Muscle layer of duodenum (tissue), 2 donors: ENCODE measurements around the gene LDB2.

ENCODE experiments used
- H3K27ac ChIP-seq: one replicate; pipeline ENCODE4 v1.7.0; 2013; ENCODE audit warnings: mild to moderate bottlenecking, low read length
- H3K27me3 ChIP-seq: one replicate; pipeline ENCODE4 v1.7.0; 2013; ENCODE audit warnings: low read depth, mild to moderate bottlenecking, control low read depth, low read length
- H3K36me3 ChIP-seq, 2 donors: one replicate each; pipeline ENCODE4 v1.7.0; 2013; ENCODE audit warnings: low read length in 2 of 2, control low read depth in 1 of 2, mild to moderate bottlenecking in 1 of 2; ENCODE audit not compliant: insufficient read depth in 2 of 2, control insufficient read depth in 1 of 2
- H3K4me1 ChIP-seq, 2 donors: one replicate each; pipeline ENCODE4 v1.7.0; 2013; ENCODE audit warnings: low read length in 2 of 2, mild to moderate bottlenecking in 2 of 2, control low read depth in 1 of 2, moderate library complexity in 1 of 2; ENCODE audit not compliant: insufficient read depth in 2 of 2, control insufficient read depth in 1 of 2
- H3K4me3 ChIP-seq, 2 donors: one replicate each; pipeline ENCODE4 v1.7.0; 2013; ENCODE audit warnings: low read length in 2 of 2, low read depth in 1 of 2, mild to moderate bottlenecking in 1 of 2
- H3K9me3 ChIP-seq, 2 donors: one replicate each; pipeline ENCODE4 v1.7.0; 2013; ENCODE audit warnings: low read length in 2 of 2, control low read depth in 1 of 2, mild to moderate bottlenecking in 1 of 2; ENCODE audit not compliant: control insufficient read depth in 1 of 2
- donor health status: healthy.

LDB2 gene

GRCh38 chr4:16672421-16672820 is 226.0 kb downstream of the LDB2 start:
- peaks cover 0 to 5% of the 10 kb centered on the region in 2 donors for H3K4me1 ChIP-seq
- H3K36me3 ChIP-seq = no peaks in the 10 kb centered on the region
- H3K27me3 ChIP-seq = no peaks in the 10 kb centered on the region
- no peak overlapping the region for H3K27ac ChIP-seq
- H3K9me3 ChIP-seq = no peaks in the 10 kb centered on the region
- no peak overlapping the region for H3K4me3 ChIP-seq

- Histone ChIP-seq H3K9me3 (no peaks in the 10 kb centered on the region), H3K36me3 (no peaks in the 10 kb centered on the region), H3K4me3 (no peak overlapping the region), H3K27ac (no peak overlapping the region), H3K27me3 (no peaks in the 10 kb centered on the region), H3K4me1 (peaks cover 0 to 5% of the 10 kb centered on the region in 2 donors)
These were observed 226.7 kb downstream of the LDB2 start for GRCh38 chr4:16671741-16672140.

GRCh38 chr4:16670727-16671126 is 227.7 kb downstream of the LDB2 start:
- Histone ChIP-seq H3K27me3 (no peaks in the 10 kb centered on the region), H3K4me3 (no peak overlapping the region), H3K9me3 (no peaks in the 10 kb centered on the region), H3K27ac (no peak overlapping the region), H3K4me1 (peaks cover 0 to 5% of the 10 kb centered on the region in 2 donors), H3K36me3 (no peaks in the 10 kb centered on the region)

- Histone ChIP-seq H3K4me3 (no peak overlapping the region), H3K9me3 (no peaks in the 10 kb centered on the region), H3K27ac (no peak overlapping the region), H3K36me3 (no peaks in the 10 kb centered on the region), H3K27me3 (no peaks in the 10 kb centered on the region), H3K4me1 (peaks cover 0 to 5% of the 10 kb centered on the region in 2 donors)
These were observed 229.4 kb downstream of the LDB2 start for GRCh38 chr4:16669036-16669435.

GRCh38 chr4:16668488-16668887 is 230.0 kb downstream of the LDB2 start:
- Histone ChIP-seq H3K27me3 (no peaks in the 10 kb centered on the region), H3K27ac (no peak overlapping the region), H3K4me3 (no peak overlapping the region), H3K9me3 (no peaks in the 10 kb centered on the region), H3K36me3 (no peaks in the 10 kb centered on the region), H3K4me1 (peaks cover 0 to 5% of the 10 kb centered on the region in 2 donors)

GRCh38 chr4:16667464-16667863 is 231.0 kb downstream of the LDB2 start:
- Histone ChIP-seq H3K4me3 (no peak overlapping the region), H3K27ac (no peak overlapping the region), H3K9me3 (no peaks in the 10 kb centered on the region), H3K36me3 (no peaks in the 10 kb centered on the region), H3K4me1 (peaks cover 0 to 5% of the 10 kb centered on the region in 2 donors), H3K27me3 (no peaks in the 10 kb centered on the region)

- Histone ChIP-seq H3K4me1 (peaks cover 0 to 5% of the 10 kb centered on the region in 2 donors), H3K27me3 (no peaks in the 10 kb centered on the region), H3K36me3 (no peaks in the 10 kb centered on the region), H3K27ac (no peak overlapping the region), H3K4me3 (no peak overlapping the region), H3K9me3 (no peaks in the 10 kb centered on the region)
These were observed 232.4 kb downstream of the LDB2 start for GRCh38 chr4:16665942-16666551.

- H3K4me3 ChIP-seq = no peak overlapping the region
- H3K36me3 ChIP-seq = no peaks in the 10 kb centered on the region
- no peaks in the 10 kb centered on the region for H3K27me3 ChIP-seq
- H3K27ac ChIP-seq = no peak overlapping the region
- no peaks in the 10 kb centered on the region for H3K9me3 ChIP-seq
- no peaks in the 10 kb centered on the region for H3K4me1 ChIP-seq
These were observed 234.7 kb downstream of the LDB2 start for GRCh38 chr4:16663732-16664131.

GRCh38 chr4:16663307-16663706 is 235.1 kb downstream of the LDB2 start:
- Histone ChIP-seq H3K4me1 (no peaks in the 10 kb centered on the region), H3K4me3 (no peak overlapping the region), H3K27me3 (no peaks in the 10 kb centered on the region), H3K9me3 (no peaks in the 10 kb centered on the region), H3K27ac (no peak overlapping the region), H3K36me3 (no peaks in the 10 kb centered on the region)

GRCh38 chr4:16661813-16662212 is 236.6 kb downstream of the LDB2 start:
- Histone ChIP-seq H3K9me3 (no peaks in the 10 kb centered on the region), H3K27me3 (no peaks in the 10 kb centered on the region), H3K36me3 (no peaks in the 10 kb centered on the region), H3K4me1 (no peaks in the 10 kb centered on the region), H3K4me3 (no peak overlapping the region), H3K27ac (no peak overlapping the region)

- no peak overlapping the region for H3K4me3 ChIP-seq
- H3K9me3 ChIP-seq = no peaks in the 10 kb centered on the region
- no peaks in the 10 kb centered on the region for H3K4me1 ChIP-seq
- no peaks in the 10 kb centered on the region for H3K27me3 ChIP-seq
- H3K27ac ChIP-seq = no peak overlapping the region
- H3K36me3 ChIP-seq = no peaks in the 10 kb centered on the region
These were observed 237.8 kb downstream of the LDB2 start for GRCh38 chr4:16660656-16661055.

- Histone ChIP-seq H3K27me3 (no peaks in the 10 kb centered on the region), H3K36me3 (no peaks in the 10 kb centered on the region), H3K27ac (no peak overlapping the region), H3K9me3 (no peaks in the 10 kb centered on the region), H3K4me1 (no peaks in the 10 kb centered on the region), H3K4me3 (no peak overlapping the region)
These were observed 238.8 kb downstream of the LDB2 start for GRCh38 chr4:16659694-16660093.
